Naive thymus-derived CD8-positive, alpha-beta T cell (primary cell): ENCODE results near the gene NEK5. TPM values are rescaled to one million over a fixed set of nuclear protein-coding genes. Genes with fewer than 3 reads are reported as not detected.
"Not testable (repeated sequence)": the region's sequence is repeated elsewhere in the genome, so short reads cannot be mapped to it uniquely, and the experiment has no call there.

Experiments used
- ATAC-seq, 2 donors: fragments of 150-1000 bp; cut with Tn5 transposase in 1 of 2; sonication (Bioruptor Pico), chemical (Tn5 transposase) in 1 of 2; 1 replicate in 1 of 2; 2 replicates in 1 of 2; pipeline ENCODE4 v1.10.0; 2021; ENCODE audit warnings: mild to moderate bottlenecking in 2 of 2, moderate library complexity in 2 of 2
- POLR2A ChIA-PET: fragments of 350-600 bp; sonication (Branson Sonifier 250); formaldehyde crosslinking; loops from one replicate; lab custom pipeline; 2021; ENCODE audit warnings: antibody characterized with exemption; lab: Charles Lee
- DNase-seq, 10 donors: peaks; one replicate each; pipeline versions ENCODE4 v3.0.0 to v3.0.0-alpha.2; 2020 to 2022
- H3K27ac Mint-ChIP-seq, 10 donors: one replicate each; pipeline ENCODE4 v1.8.0; 2020 to 2022; ENCODE audit warnings: mild to moderate bottlenecking in 10 of 10, mixed read lengths in 10 of 10, moderate library complexity in 4 of 10, inconsistent platforms in 1 of 10
- H3K27me3 Mint-ChIP-seq, 5 donors: one replicate each; pipeline ENCODE4 v1.8.0; 2021 to 2022; ENCODE audit warnings: mixed read lengths in 5 of 5
- H3K36me3 Mint-ChIP-seq, 3 donors: one replicate each; pipeline ENCODE4 v1.8.0; 2020 to 2022; ENCODE audit warnings: mixed read lengths in 3 of 3, mild to moderate bottlenecking in 2 of 3, inconsistent platforms in 1 of 3
- H3K4me1 Mint-ChIP-seq, 4 donors: one replicate each; pipeline ENCODE4 v1.8.0; 2021 to 2022; ENCODE audit warnings: mixed read lengths in 4 of 4
- H3K4me3 Mint-ChIP-seq, 10 donors: one replicate each; pipeline ENCODE4 v1.8.0; 2020 to 2022; ENCODE audit warnings: mild to moderate bottlenecking in 10 of 10, mixed read lengths in 10 of 10, moderate library complexity in 6 of 10, inconsistent platforms in 1 of 10
- H3K9me3 Mint-ChIP-seq, 9 donors: one replicate each; pipeline ENCODE4 v1.8.0; 2020 to 2022; ENCODE audit warnings: mixed read lengths in 9 of 9, mild to moderate bottlenecking in 3 of 9, inconsistent platforms in 1 of 9, moderate library complexity in 1 of 9
- polyA plus RNA-seq, 3 donors: library from polyadenylated mRNA; unstranded; fragments of 300-500 nt; fragmentation: Illumina TruSeq; gene quantifications; one replicate each; pipeline ENCODE4 v1.2.3, GENCODE V29; 2021
- total RNA-seq, 8 experiments: library from RNA in 2 of 8; stranded (reverse) in 2 of 8; gene quantifications; one replicate each; pipeline ENCODE4 v1.2.3 and lab custom pipeline; 2021 to 2026

Gene NEK5
- total and polyA plus RNA-seq, 5 experiments from 2014 or later = not detected

- H3K27ac Mint-ChIP-seq = no peak overlapping the region
- peaks cover 0 to 4% (median 0%) of the 10 kb centered on the region in 9 donors for H3K9me3 Mint-ChIP-seq
- no peak for DNase-seq
- H3K4me3 Mint-ChIP-seq = no peak overlapping the region
- H3K4me1 Mint-ChIP-seq = no peaks in the 10 kb centered on the region
- POLR2A ChIA-PET = interaction anchor here (0.6 kb wide), 1 partner anchor 779 kb away, joined by 3 read pairs; no protein-coding TSS in a partner anchor
- ATAC-seq = no peak
- peaks cover 0 to 4% (median 0%) of the 10 kb centered on the region in 5 donors for H3K27me3 Mint-ChIP-seq
- no peaks in the 10 kb centered on the region for H3K36me3 Mint-ChIP-seq
Measured at GRCh38 chr13:52097197-52097596, 31.7 kb downstream of the NEK5 start.

- ATAC-seq = no peak
- Mint-ChIP-seq H3K4me3 (no peak overlapping the region), H3K36me3 (no peaks in the 10 kb centered on the region), H3K27ac (no peak overlapping the region), H3K9me3 (peaks cover 0 to 4% (median 0%) of the 10 kb centered on the region in 9 donors), H3K27me3 (peaks cover 0 to 4% (median 0%) of the 10 kb centered on the region in 5 donors), H3K4me1 (no peaks in the 10 kb centered on the region)
- no peak for DNase-seq
- POLR2A ChIA-PET = interaction anchor here (0.6 kb wide), 1 partner anchor 779 kb away, joined by 3 read pairs; no protein-coding TSS in a partner anchor
Measured at GRCh38 chr13:52096748-52097147, 32.1 kb downstream of the NEK5 start.

- Mint-ChIP-seq H3K36me3 (no peaks in the 10 kb centered on the region), H3K4me1 (no peaks in the 10 kb centered on the region), H3K27ac (no peak overlapping the region), H3K9me3 (peaks cover 0 to 4% (median 0%) of the 10 kb centered on the region in 9 donors), H3K27me3 (peaks cover 0 to 5% (median 0%) of the 10 kb centered on the region in 5 donors), H3K4me3 (no peak overlapping the region)
- POLR2A ChIA-PET = no interaction called here
- DNase-seq = no peak
- no peak for ATAC-seq
Measured at GRCh38 chr13:52096062-52096461, 32.8 kb downstream of the NEK5 start.

- peak overlapping the region in 1 of 10 donors; percentile 31 for H3K27ac Mint-ChIP-seq
- peaks cover 0 to 4% (median 0%) of the 10 kb centered on the region in 9 donors for H3K9me3 Mint-ChIP-seq
- no peak for ATAC-seq
- no peaks in the 10 kb centered on the region for H3K4me1 Mint-ChIP-seq
- POLR2A ChIA-PET = no interaction called here
- H3K4me3 Mint-ChIP-seq = no peak overlapping the region
- H3K27me3 Mint-ChIP-seq = peaks cover 0 to 13% (median 1%) of the 10 kb centered on the region in 5 donors
- H3K36me3 Mint-ChIP-seq = no peaks in the 10 kb centered on the region
- no peak for DNase-seq
Measured at GRCh38 chr13:52092087-52092486, 36.8 kb downstream of the NEK5 start.

GRCh38 chr13:52091473-52091872 lies 37.4 kb downstream of the NEK5 start:
- no peaks in the 10 kb centered on the region for H3K4me1 Mint-ChIP-seq
- H3K27me3 Mint-ChIP-seq = peaks cover 0 to 13% (median 1%) of the 10 kb centered on the region in 5 donors
- ATAC-seq = no peak
- H3K9me3 Mint-ChIP-seq = peaks cover 0 to 2% (median 0%) of the 10 kb centered on the region in 9 donors
- H3K27ac Mint-ChIP-seq = no peak overlapping the region
- no peaks in the 10 kb centered on the region for H3K36me3 Mint-ChIP-seq
- no peak for DNase-seq
- no peak overlapping the region for H3K4me3 Mint-ChIP-seq
- POLR2A ChIA-PET = interaction anchor here (0.7 kb wide), 1 partner anchor 20 kb away, joined by 4 read pairs; no protein-coding TSS in a partner anchor

- Mint-ChIP-seq H3K27me3 (peaks cover 0 to 7% (median 1%) of the 10 kb centered on the region in 5 donors), H3K4me1 (no peaks in the 10 kb centered on the region), H3K36me3 (no peaks in the 10 kb centered on the region), H3K27ac (no peak overlapping the region), H3K4me3 (no peak overlapping the region), H3K9me3 (peaks cover 0 to 1% (median 0%) of the 10 kb centered on the region in 9 donors)
- ATAC-seq (no peak), DNase-seq (no peak)
- POLR2A ChIA-PET = no interaction called here
Measured at GRCh38 chr13:52085421-52085820, 43.5 kb downstream of the NEK5 start.

- H3K27me3 Mint-ChIP-seq, ATAC-seq, DNase-seq, H3K27ac Mint-ChIP-seq, H3K36me3 Mint-ChIP-seq, H3K9me3 Mint-ChIP-seq, POLR2A ChIA-PET, H3K4me1 Mint-ChIP-seq, H3K4me3 Mint-ChIP-seq: not testable (repeated sequence)
Measured at GRCh38 chr13:52084981-52085380, 43.9 kb downstream of the NEK5 start.

GRCh38 chr13:52082601-52083000 lies 46.3 kb downstream of the NEK5 start:
- H3K36me3 Mint-ChIP-seq = no peaks in the 10 kb centered on the region
- H3K9me3 Mint-ChIP-seq = peaks cover 0 to 3% (median 0%) of the 10 kb centered on the region in 9 donors
- ATAC-seq (no peak), DNase-seq (no peak)
- H3K27ac Mint-ChIP-seq = no peak overlapping the region
- peaks cover 0 to 1% (median 0%) of the 10 kb centered on the region in 5 donors for H3K27me3 Mint-ChIP-seq
- H3K4me3 Mint-ChIP-seq = no peak overlapping the region
- POLR2A ChIA-PET = no interaction called here
- no peaks in the 10 kb centered on the region for H3K4me1 Mint-ChIP-seq

- H3K4me1 Mint-ChIP-seq, DNase-seq, POLR2A ChIA-PET, H3K27ac Mint-ChIP-seq, H3K9me3 Mint-ChIP-seq, H3K36me3 Mint-ChIP-seq, ATAC-seq, H3K4me3 Mint-ChIP-seq: not testable (repeated sequence)
- peaks cover 3 to 12% (median 10%) of the 10 kb centered on the region in 5 donors for H3K27me3 Mint-ChIP-seq
Measured at GRCh38 chr13:52079891-52080290, 49.0 kb downstream of the NEK5 start.

GRCh38 chr13:52070929-52071523 lies 57.8 kb downstream of the NEK5 start:
- POLR2A ChIA-PET = no interaction called here
- DNase-seq = peak in 2 of 10 donors; percentile 1 to 2
- peaks cover 20 to 46% (median 26%) of the 10 kb centered on the region in 5 donors for H3K27me3 Mint-ChIP-seq

GRCh38 chr13:52067237-52067636 lies 61.6 kb downstream of the NEK5 start:
- POLR2A ChIA-PET = no interaction called here
- ATAC-seq = no peak
- DNase-seq = peak in 1 of 10 donors; percentile 0
- H3K9me3 Mint-ChIP-seq = peaks cover 0 to 57% (median 29%) of the 10 kb centered on the region in 9 donors
- H3K36me3 Mint-ChIP-seq = peaks cover 2 to 26% (median 8%) of the 10 kb centered on the region in 3 donors
- no peak overlapping the region for H3K4me3 Mint-ChIP-seq
- no peak overlapping the region for H3K27ac Mint-ChIP-seq
- peaks cover 7 to 32% (median 16%) of the 10 kb centered on the region in 5 donors for H3K27me3 Mint-ChIP-seq
- peaks cover 0 to 8% (median 1%) of the 10 kb centered on the region in 4 donors for H3K4me1 Mint-ChIP-seq

More at GRCh38 chr13:52070929-52071523, 57.8 kb downstream of the NEK5 start:
- Mint-ChIP-seq H3K4me1 (peaks cover 0 to 8% (median 1%) of the 10 kb centered on the region in 4 donors), H3K27ac (no peak overlapping the region), H3K9me3 (peaks cover 0 to 41% (median 19%) of the 10 kb centered on the region in 9 donors), H3K36me3 (peaks cover 0 to 23% (median 5%) of the 10 kb centered on the region in 3 donors), H3K4me3 (no peak overlapping the region)
- no peak for ATAC-seq

GRCh38 chr13:52061587-52061986 lies 67.3 kb downstream of the NEK5 start:
- POLR2A ChIA-PET = no interaction called here
- ATAC-seq = no peak
- DNase-seq = no peak

GRCh38 chr13:52061064-52061463 lies 67.8 kb downstream of the NEK5 start:
- ATAC-seq, DNase-seq, H3K4me1 Mint-ChIP-seq, POLR2A ChIA-PET, H3K27ac Mint-ChIP-seq, H3K27me3 Mint-ChIP-seq, H3K4me3 Mint-ChIP-seq: not testable (repeated sequence)
- Mint-ChIP-seq H3K9me3 (peaks cover 0 to 41% (median 18%) of the 10 kb centered on the region in 9 donors), H3K36me3 (peaks cover 2 to 12% (median 3%) of the 10 kb centered on the region in 3 donors)

More at GRCh38 chr13:52061587-52061986, 67.3 kb downstream of the NEK5 start:
- no peak overlapping the region for H3K4me3 Mint-ChIP-seq
- H3K9me3 Mint-ChIP-seq = peaks cover 0 to 47% (median 18%) of the 10 kb centered on the region in 9 donors
- no peaks in the 10 kb centered on the region for H3K27me3 Mint-ChIP-seq
- H3K36me3 Mint-ChIP-seq = peaks cover 2 to 14% (median 3%) of the 10 kb centered on the region in 3 donors
- H3K4me1 Mint-ChIP-seq = no peaks in the 10 kb centered on the region
- no peak overlapping the region for H3K27ac Mint-ChIP-seq
